Right lobe of liver (tissue), 4 donors: ENCODE measurements around the gene POTEH.
"Not testable (repeated sequence)": the region's sequence is repeated elsewhere in the genome, so short reads cannot be mapped to it uniquely, and the experiment has no call there.

Experiments
- CTCF ChIP-seq, 4 donors: fragments of 200-600 bp in 3 of 4; fragments of 450-650 bp in 1 of 4; IDR thresholded peaks; one replicate each; pipeline versions ENCODE4 v1.5.1 to v1.8.0; 2016 to 2022; ENCODE audit warnings: antibody characterized with exemption in 4 of 4, mild to moderate bottlenecking in 2 of 4
- POLR2A ChIP-seq: fragments of 450-650 bp; IDR thresholded peaks from one replicate; pipeline ENCODE4 v1.6.1; 2017; ENCODE audit warnings: antibody characterized with exemption, mild to moderate bottlenecking
- donor health status: DM: no; HTN: no; CAD: no.
- donor health status: DM: no; HTN: no; CAD: no.
- donor health status: DM: no; HTN: yes; CAD: no.

DNA sequence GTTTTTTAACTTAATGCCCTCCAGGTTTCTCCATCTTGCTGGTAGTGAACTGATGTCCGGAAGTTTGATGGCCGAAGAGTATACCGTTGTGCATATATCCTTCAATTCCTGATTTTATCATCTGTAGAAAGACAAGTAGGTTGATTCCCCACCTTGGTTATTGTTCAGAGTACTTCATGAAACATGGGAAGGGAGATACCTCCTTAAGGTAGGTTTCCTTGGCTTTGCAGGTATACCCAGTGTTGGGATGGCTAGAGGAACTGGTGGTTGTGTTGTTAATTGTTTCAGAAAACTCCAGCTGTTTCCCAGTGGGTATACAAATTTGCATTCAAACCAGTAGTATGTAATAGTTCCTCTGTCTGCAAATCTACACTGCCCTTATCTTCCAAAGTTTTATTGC, 25.1 kb upstream of the POTEH start:
- not testable (repeated sequence) for TF ChIP-seq POLR2A; CTCF (IDR thresholded peaks at IDR 0.05)
